Skeletal muscle tissue (tissue), 4 donors: Measurements from ENCODE around the gene IGSF9. TPM values are rescaled to one million over a fixed set of nuclear protein-coding genes. Genes with fewer than 3 reads are reported as not detected.

Experiments
- H3K27ac ChIP-seq: one replicate; pipeline ENCODE4 v1.7.0; 2013; ENCODE audit warnings: mild to moderate bottlenecking, low read depth, low read length, inconsistent platforms
- H3K27me3 ChIP-seq, 3 donors: one replicate each; pipeline ENCODE4 v1.7.0; 2013; ENCODE audit warnings: low read length in 3 of 3; ENCODE audit not compliant: control insufficient read depth in 3 of 3, insufficient read depth in 3 of 3
- H3K36me3 ChIP-seq, 3 donors: one replicate each; pipeline ENCODE4 v1.7.0; 2013; ENCODE audit warnings: low read length in 3 of 3; ENCODE audit not compliant: control insufficient read depth in 3 of 3, insufficient read depth in 3 of 3
- H3K4me1 ChIP-seq, 3 donors: one replicate each; pipeline ENCODE4 v1.7.0; 2013; ENCODE audit warnings: low read length in 3 of 3, mild to moderate bottlenecking in 3 of 3; ENCODE audit not compliant: control insufficient read depth in 3 of 3, insufficient read depth in 3 of 3
- H3K4me3 ChIP-seq, 3 donors: one replicate each; pipeline ENCODE4 v1.7.0; 2013; ENCODE audit warnings: low read length in 3 of 3
- H3K9ac ChIP-seq, 3 donors: one replicate each; pipeline ENCODE4 v1.7.0; 2013; ENCODE audit warnings: low read length in 3 of 3, mild to moderate bottlenecking in 3 of 3, moderate library complexity in 2 of 3, low read depth in 1 of 3
- H3K9me3 ChIP-seq, 3 donors: one replicate each; pipeline ENCODE4 v1.7.0; 2013; ENCODE audit warnings: low read length in 3 of 3; ENCODE audit not compliant: control insufficient read depth in 3 of 3
- total RNA-seq: library from RNA; depleted of rRNA; stranded (reverse); fragments of >200 nt; gene quantifications from one replicate; pipeline ENCODE4 v1.2.3, GENCODE V29; 2014
- donor health status: Osteomylitis.

Gene IGSF9
- total RNA-seq, 1 donor from 2014 or later, result under 0.01 TPM

DNA sequence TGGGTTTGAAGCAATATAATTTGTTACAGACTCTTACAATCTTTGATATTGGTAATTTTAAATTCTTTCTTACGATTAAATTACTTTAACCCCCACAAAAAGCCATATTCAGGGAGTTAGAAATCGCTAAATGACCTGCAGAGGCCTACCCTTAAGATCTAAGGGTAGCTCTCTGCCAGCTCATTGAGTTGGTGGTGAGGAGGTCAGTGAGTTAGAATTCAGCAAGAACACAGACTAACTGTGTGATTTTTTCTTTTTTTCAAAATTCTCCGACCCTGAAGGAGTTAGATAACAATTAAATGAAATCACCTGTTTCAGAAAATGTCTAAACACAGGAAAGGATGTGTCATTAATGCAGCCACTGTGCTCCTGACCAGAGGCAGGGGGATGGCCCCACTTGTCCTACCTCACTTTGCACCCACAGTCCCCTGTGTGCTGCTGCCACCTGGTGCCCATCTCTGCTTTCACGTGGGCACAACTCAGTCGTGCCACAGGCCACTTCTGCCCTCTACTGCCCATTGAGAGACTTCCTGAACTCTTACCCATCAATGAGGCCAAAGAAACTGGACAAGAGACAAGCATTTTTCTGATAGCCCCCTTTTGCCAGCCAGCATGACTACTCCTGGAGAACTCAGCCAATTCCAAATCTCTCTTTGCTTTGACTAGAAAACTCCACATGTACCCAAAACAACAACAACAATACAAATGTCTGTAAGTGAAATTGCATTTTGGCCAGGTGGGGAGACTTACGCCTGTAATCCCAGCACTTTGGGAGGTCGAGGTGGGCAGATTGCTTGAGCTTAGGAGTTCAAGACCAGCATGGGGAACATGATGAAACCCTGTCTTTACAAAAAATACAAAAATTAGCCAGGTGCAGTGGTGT lies 53.9 kb downstream of the IGSF9 start:
- Histone ChIP-seq H3K4me1 (peaks cover 11 to 15% (median 14%) of the 10 kb centered on the region in 3 donors), H3K27ac (no peak overlapping the region), H3K9ac (no peak overlapping the region), H3K36me3 (no peaks in the 10 kb centered on the region), H3K9me3 (no peaks in the 10 kb centered on the region), H3K4me3 (no peak overlapping the region), H3K27me3 (no peaks in the 10 kb centered on the region)

DNA sequence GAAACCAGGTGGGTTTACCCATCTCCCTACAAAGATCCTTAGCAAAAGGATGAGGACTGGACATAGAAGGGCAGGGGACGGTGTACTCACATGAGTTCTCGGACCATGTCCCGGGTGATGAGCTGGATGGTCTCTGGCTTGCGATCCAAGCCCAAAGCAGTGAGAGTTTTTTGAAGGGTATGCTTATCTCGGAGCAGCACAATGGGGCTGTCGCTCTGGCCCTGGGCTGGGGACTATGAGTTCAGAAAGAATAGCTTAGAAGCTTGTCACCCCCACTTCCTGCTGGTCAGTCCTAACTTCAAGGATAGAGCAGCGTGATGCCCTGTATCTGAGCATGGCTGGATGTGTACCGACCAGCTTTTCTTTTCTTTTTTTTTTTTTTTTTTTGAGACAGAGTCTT lies 55.0 kb downstream of the IGSF9 start:
- H3K4me3 ChIP-seq, result peak overlapping the region in 1 of 3 donors; percentile 33

DNA sequence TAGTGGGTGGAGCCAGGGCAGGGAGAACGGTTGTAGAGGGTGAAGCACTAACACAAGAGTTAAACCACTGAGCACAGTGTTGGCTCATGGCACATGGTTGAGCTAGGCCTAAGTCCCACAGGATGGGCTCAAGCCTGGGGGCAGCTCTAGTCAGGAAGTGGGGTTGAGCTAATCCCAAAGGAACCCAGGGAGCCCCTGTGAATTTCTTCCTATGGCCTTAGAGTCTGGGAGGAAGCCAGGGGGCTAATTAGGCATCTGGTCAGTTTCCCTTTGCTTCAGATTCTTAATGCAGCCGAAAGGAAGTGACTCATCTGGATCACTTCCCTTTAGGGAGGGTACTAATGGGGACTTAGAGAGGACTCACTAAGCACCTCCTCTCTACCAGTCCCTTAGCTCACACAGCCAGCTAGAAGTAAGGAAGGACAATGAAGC lies 55.6 kb downstream of the IGSF9 start:
- peak overlapping the region; percentile 41 for H3K27ac ChIP-seq
- peak overlapping the region in 1 of 3 donors; percentile 33 for H3K4me3 ChIP-seq
- no peak overlapping the region for H3K9ac ChIP-seq

More for the DNA sequence above, 55.0 kb downstream of the IGSF9 start:
- H3K4me1 ChIP-seq, result peaks cover 9 to 14% (median 11%) of the 10 kb centered on the region in 3 donors
- H3K9me3 ChIP-seq, result no peaks in the 10 kb centered on the region
- H3K27me3 ChIP-seq, result no peaks in the 10 kb centered on the region
- no peaks in the 10 kb centered on the region for H3K36me3 ChIP-seq
- H3K9ac ChIP-seq, result peak overlapping the region in 1 of 3 donors; percentile 41
- peak overlapping the region; percentile 41 for H3K27ac ChIP-seq

DNA sequence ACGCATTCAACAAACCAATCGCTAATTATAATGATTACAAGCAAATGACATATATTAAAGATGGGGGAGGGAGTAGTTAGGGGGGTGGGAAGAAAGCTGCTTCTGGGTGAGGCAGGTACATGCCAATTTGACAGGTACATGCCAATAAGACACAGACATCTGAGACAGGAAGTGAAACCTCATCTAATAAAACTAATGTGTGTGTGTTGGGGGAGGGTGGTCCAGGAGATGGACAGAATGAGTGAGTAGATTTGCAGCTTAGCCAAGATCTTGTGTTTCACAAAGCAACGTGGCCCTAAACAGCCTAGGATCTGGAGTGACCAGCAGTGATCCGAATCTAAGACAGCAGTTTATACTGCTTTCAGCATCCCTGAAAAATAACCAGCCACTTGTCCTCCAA lies 56.2 kb downstream of the IGSF9 start:
- Histone ChIP-seq H3K27ac (peak overlapping the region; percentile 41), H3K4me1 (peaks cover 9 to 14% (median 11%) of the 10 kb centered on the region in 3 donors), H3K27me3 (no peaks in the 10 kb centered on the region), H3K4me3 (no peak overlapping the region), H3K36me3 (no peaks in the 10 kb centered on the region), H3K9ac (no peak overlapping the region), H3K9me3 (no peaks in the 10 kb centered on the region)

More for the DNA sequence above, 55.6 kb downstream of the IGSF9 start:
- Histone ChIP-seq H3K4me1 (peaks cover 9 to 14% (median 11%) of the 10 kb centered on the region in 3 donors), H3K9me3 (no peaks in the 10 kb centered on the region), H3K36me3 (no peaks in the 10 kb centered on the region), H3K27me3 (no peaks in the 10 kb centered on the region)

GRCh38 chr1:159884296-159884695 lies 61.1 kb downstream of the IGSF9 start:
- Histone ChIP-seq H3K36me3 (no peaks in the 10 kb centered on the region), H3K9ac (no peak overlapping the region), H3K27me3 (no peaks in the 10 kb centered on the region), H3K9me3 (no peaks in the 10 kb centered on the region), H3K27ac (no peak overlapping the region), H3K4me3 (no peak overlapping the region), H3K4me1 (peaks cover 0 to 2% (median 1%) of the 10 kb centered on the region in 3 donors)

- Histone ChIP-seq H3K27ac (no peak overlapping the region), H3K9me3 (no peaks in the 10 kb centered on the region), H3K4me1 (peaks cover 0 to 2% (median 0%) of the 10 kb centered on the region in 3 donors), H3K27me3 (no peaks in the 10 kb centered on the region), H3K4me3 (no peak overlapping the region), H3K36me3 (no peaks in the 10 kb centered on the region), H3K9ac (no peak overlapping the region)
These were observed 62.3 kb downstream of the IGSF9 start for GRCh38 chr1:159883134-159883533.

DNA sequence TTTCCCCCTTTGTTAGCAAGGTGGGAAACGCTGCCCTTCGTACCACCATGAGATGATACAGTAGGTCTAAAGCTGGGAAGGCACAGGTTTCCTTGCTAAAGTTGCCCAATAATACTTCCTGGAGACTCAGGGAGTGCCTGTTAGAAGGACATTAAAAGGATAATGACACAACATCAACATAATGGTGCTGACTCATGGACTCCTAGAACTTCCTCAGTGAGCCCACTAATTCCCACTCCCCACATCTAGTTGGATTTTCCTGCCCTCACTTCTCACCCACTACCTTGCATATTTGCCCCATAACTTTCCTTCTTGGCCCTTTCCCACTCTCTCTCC lies 62.9 kb downstream of the IGSF9 start:
- H3K4me1 ChIP-seq, result peaks cover 0 to 2% (median 0%) of the 10 kb centered on the region in 3 donors
- H3K9ac ChIP-seq, result no peak overlapping the region
- H3K9me3 ChIP-seq, result no peaks in the 10 kb centered on the region
- no peaks in the 10 kb centered on the region for H3K36me3 ChIP-seq
- H3K27ac ChIP-seq, result no peak overlapping the region
- no peaks in the 10 kb centered on the region for H3K27me3 ChIP-seq
- H3K4me3 ChIP-seq, result no peak overlapping the region

GRCh38 chr1:159881622-159882526 lies 63.5 kb downstream of the IGSF9 start:
- H3K27ac ChIP-seq, result no peak overlapping the region
- H3K9ac ChIP-seq, result no peak overlapping the region
- H3K27me3 ChIP-seq, result no peaks in the 10 kb centered on the region
- H3K4me3 ChIP-seq, result no peak overlapping the region
- no peaks in the 10 kb centered on the region for H3K9me3 ChIP-seq
- H3K4me1 ChIP-seq, result peaks cover 0 to 2% (median 0%) of the 10 kb centered on the region in 3 donors
- no peaks in the 10 kb centered on the region for H3K36me3 ChIP-seq

- no peak overlapping the region for H3K9ac ChIP-seq
- H3K36me3 ChIP-seq, result no peaks in the 10 kb centered on the region
- H3K4me3 ChIP-seq, result no peak overlapping the region
- H3K27me3 ChIP-seq, result no peaks in the 10 kb centered on the region
- peaks cover 0 to 2% (median 0%) of the 10 kb centered on the region in 3 donors for H3K4me1 ChIP-seq
- no peaks in the 10 kb centered on the region for H3K9me3 ChIP-seq
- H3K27ac ChIP-seq, result no peak overlapping the region
These were observed 65.0 kb downstream of the IGSF9 start for GRCh38 chr1:159880430-159880829.
